ENCODE measurements around the gene ETV6.

DNA sequence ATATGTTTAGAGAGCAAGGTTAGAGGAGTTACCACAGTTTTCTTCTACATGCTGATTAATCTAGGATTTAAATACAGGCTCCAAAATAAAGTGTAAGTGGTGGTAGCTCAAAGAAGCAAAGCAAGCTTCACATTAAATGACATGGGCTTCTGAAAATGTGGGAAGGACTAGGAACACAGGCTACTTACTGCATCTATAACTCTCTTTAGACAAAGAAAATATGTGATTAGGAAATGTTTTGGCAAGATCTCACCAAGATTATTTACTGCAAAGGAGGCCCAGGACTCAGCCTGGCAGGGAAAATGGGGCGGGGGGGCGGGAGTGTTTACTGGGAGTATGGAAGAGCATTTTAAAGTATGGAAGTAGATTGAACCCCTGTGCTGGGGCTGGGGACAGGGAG lies 39.4 kb downstream of the ETV6 start:
- TF ChIP-seq, protein P1, sequence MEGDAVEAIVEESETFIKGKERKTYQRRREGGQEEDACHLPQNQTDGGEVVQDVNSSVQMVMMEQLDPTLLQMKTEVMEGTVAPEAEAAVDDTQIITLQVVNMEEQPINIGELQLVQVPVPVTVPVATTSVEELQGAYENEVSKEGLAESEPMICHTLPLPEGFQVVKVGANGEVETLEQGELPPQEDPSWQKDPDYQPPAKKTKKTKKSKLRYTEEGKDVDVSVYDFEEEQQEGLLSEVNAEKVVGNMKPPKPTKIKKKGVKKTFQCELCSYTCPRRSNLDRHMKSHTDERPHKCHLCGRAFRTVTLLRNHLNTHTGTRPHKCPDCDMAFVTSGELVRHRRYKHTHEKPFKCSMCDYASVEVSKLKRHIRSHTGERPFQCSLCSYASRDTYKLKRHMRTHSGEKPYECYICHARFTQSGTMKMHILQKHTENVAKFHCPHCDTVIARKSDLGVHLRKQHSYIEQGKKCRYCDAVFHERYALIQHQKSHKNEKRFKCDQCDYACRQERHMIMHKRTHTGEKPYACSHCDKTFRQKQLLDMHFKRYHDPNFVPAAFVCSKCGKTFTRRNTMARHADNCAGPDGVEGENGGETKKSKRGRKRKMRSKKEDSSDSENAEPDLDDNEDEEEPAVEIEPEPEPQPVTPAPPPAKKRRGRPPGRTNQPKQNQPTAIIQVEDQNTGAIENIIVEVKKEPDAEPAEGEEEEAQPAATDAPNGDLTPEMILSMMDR (IDR thresholded peaks at IDR 0.05) = no peak
- TF ChIP-seq POLR2A (IDR thresholded peaks at IDR 0.05) = no peak

Measured in right lobe of liver (tissue), 4 donors.